CD4-positive, CD25-positive, alpha-beta regulatory T cell (primary cell): Measurements from ENCODE around the gene ANXA2. TPM values are rescaled to one million over a fixed set of nuclear protein-coding genes. Genes with fewer than 3 reads are reported as not detected.
"Not testable (repeated sequence)": the region's sequence is repeated elsewhere in the genome, so short reads cannot be mapped to it uniquely, and the experiment has no call there.

Experiments
- ATAC-seq, 2 donors: fragments of 150-1000 bp; cut with Tn5 transposase; one replicate each; pipeline ENCODE4 v1.10.0; 2021; ENCODE audit warnings: low read depth in 2 of 2, moderate number of reproducible peaks in 2 of 2, moderate library complexity in 1 of 2
- DNase-seq, 3 donors: peaks; one replicate each; pipeline versions ENCODE4 v3.0.0 to v3.0.0-alpha.2; 2012 to 2022; ENCODE audit warnings: mixed read lengths in 1 of 3
- H3K27ac ChIP-seq: one replicate; pipeline ENCODE4 v1.7.0; 2013; ENCODE audit warnings: mild to moderate bottlenecking, low read length; ENCODE audit not compliant: insufficient read depth, poor library complexity, severe bottlenecking
- H3K27me3 ChIP-seq: one replicate; pipeline ENCODE4 v1.7.0; 2013; ENCODE audit warnings: low read length; ENCODE audit not compliant: control insufficient read depth, insufficient read depth
- H3K36me3 ChIP-seq: one replicate; pipeline ENCODE4 v1.7.0; 2013; ENCODE audit warnings: mild to moderate bottlenecking, low read length, moderate library complexity; ENCODE audit not compliant: control insufficient read depth, insufficient read depth
- H3K4me1 ChIP-seq: 2 replicates; pipeline ENCODE4 v1.7.0; 2013; ENCODE audit warnings: mild to moderate bottlenecking, low read length; ENCODE audit not compliant: insufficient read depth, control insufficient read depth, poor library complexity, severe bottlenecking
- H3K4me3 ChIP-seq: one replicate; pipeline ENCODE4 v1.7.0; 2013; ENCODE audit warnings: low read depth, mild to moderate bottlenecking, low read length, moderate library complexity
- H3K9me3 ChIP-seq, 2 experiments: 1 replicate in 1 of 2; 2 replicates in 1 of 2; pipeline ENCODE4 v1.7.0; 2013; ENCODE audit warnings: low read length in 2 of 2, mild to moderate bottlenecking in 1 of 2, moderate library complexity in 1 of 2; ENCODE audit not compliant: control insufficient read depth in 2 of 2
- H3K27ac Mint-ChIP-seq, 3 donors: one replicate each; pipeline ENCODE4 v1.8.0; 2020 to 2022; ENCODE audit warnings: mild to moderate bottlenecking in 3 of 3, mixed read lengths in 3 of 3, moderate library complexity in 2 of 3
- H3K27me3 Mint-ChIP-seq: one replicate; pipeline ENCODE4 v1.8.0; 2022; ENCODE audit warnings: mild to moderate bottlenecking, mixed read lengths
- H3K36me3 Mint-ChIP-seq: one replicate; pipeline ENCODE4 v1.8.0; 2020; ENCODE audit warnings: mixed read lengths
- H3K4me1 Mint-ChIP-seq, 4 donors: one replicate each; pipeline ENCODE4 v1.8.0; 2020 to 2022; ENCODE audit warnings: mixed read lengths in 4 of 4, mild to moderate bottlenecking in 1 of 4
- H3K4me3 Mint-ChIP-seq, 4 donors: one replicate each; pipeline ENCODE4 v1.8.0; 2020 to 2022; ENCODE audit warnings: mild to moderate bottlenecking in 4 of 4, mixed read lengths in 4 of 4, moderate library complexity in 3 of 4
- H3K9me3 Mint-ChIP-seq, 7 donors: one replicate each; pipeline ENCODE4 v1.8.0; 2020 to 2022; ENCODE audit warnings: mixed read lengths in 7 of 7, mild to moderate bottlenecking in 3 of 7, moderate library complexity in 2 of 7
- polyA plus RNA-seq, 4 donors: library from polyadenylated mRNA; unstranded; fragments of 300-500 nt; fragmentation: Illumina TruSeq; gene quantifications; one replicate each; pipeline ENCODE4 v1.2.3, GENCODE V29; 2021
- total RNA-seq: library from RNA; stranded (reverse); gene quantifications from one replicate; pipeline ENCODE4 v1.2.3, GENCODE V29; 2022

ANXA2 gene
- total and polyA plus RNA-seq, 5 donors from 2014 or later = 261 to 1,236 (median 706) TPM

- Mint-ChIP-seq H3K4me3 (no peak overlapping the region), H3K36me3 (peaks cover 4% of the 10 kb centered on the region), H3K27ac (no peak overlapping the region), H3K9me3 (peaks cover 0 to 2% (median 0%) of the 10 kb centered on the region in 7 donors), H3K27me3 (no peaks in the 10 kb centered on the region), H3K4me1 (peaks cover 0 to 4% (median 1%) of the 10 kb centered on the region in 4 donors)
- ATAC-seq (no peak), DNase-seq (no peak)
- H3K27ac ChIP-seq = no peak overlapping the region
- peaks cover 8% of the 10 kb centered on the region for H3K36me3 ChIP-seq
- no peak overlapping the region for H3K4me3 ChIP-seq
- H3K27me3 ChIP-seq = no peaks in the 10 kb centered on the region
- H3K4me1 ChIP-seq = no peaks in the 10 kb centered on the region
- no peaks in the 10 kb centered on the region for H3K9me3 ChIP-seq
Measured at GRCh38 chr15:60417112-60417511, 19.3 kb upstream of the ANXA2 start.

- ATAC-seq = no peak
- H3K27ac Mint-ChIP-seq = no peak overlapping the region
- peaks cover 0 to 2% (median 0%) of the 10 kb centered on the region in 7 donors for H3K9me3 Mint-ChIP-seq
Measured at GRCh38 chr15:60416484-60416883, 18.7 kb upstream of the ANXA2 start.

GRCh38 chr15:60414016-60414682 lies 16.4 kb upstream of the ANXA2 start:
- no peak overlapping the region for H3K4me3 ChIP-seq
- Mint-ChIP-seq H3K27ac (peak overlapping the region in 1 of 3 donors; percentile 9), H3K36me3 (peaks cover 4% of the 10 kb centered on the region), H3K4me1 (peaks cover 0 to 2% (median under 1%) of the 10 kb centered on the region in 4 donors), H3K9me3 (no peaks in the 10 kb centered on the region), H3K4me3 (no peak overlapping the region), H3K27me3 (no peaks in the 10 kb centered on the region)
- peaks cover 1% of the 10 kb centered on the region for H3K4me1 ChIP-seq
- no peaks in the 10 kb centered on the region for H3K27me3 ChIP-seq
- no peak for ATAC-seq
- no peak overlapping the region for H3K27ac ChIP-seq
- no peaks in the 10 kb centered on the region for H3K36me3 ChIP-seq
- no peaks in the 10 kb centered on the region for H3K9me3 ChIP-seq
- DNase-seq = no peak

More at GRCh38 chr15:60416484-60416883, 18.7 kb upstream of the ANXA2 start:
- no peak overlapping the region for H3K4me3 ChIP-seq
- H3K9me3 ChIP-seq = no peaks in the 10 kb centered on the region
- H3K27me3 ChIP-seq = no peaks in the 10 kb centered on the region
- Mint-ChIP-seq H3K4me3 (no peak overlapping the region), H3K4me1 (peaks cover 0 to 4% (median 1%) of the 10 kb centered on the region in 4 donors), H3K36me3 (peaks cover 4% of the 10 kb centered on the region), H3K27me3 (no peaks in the 10 kb centered on the region)
- no peak overlapping the region for H3K27ac ChIP-seq
- H3K36me3 ChIP-seq = peaks cover 7% of the 10 kb centered on the region
- DNase-seq = no peak
- H3K4me1 ChIP-seq = no peaks in the 10 kb centered on the region

- no peak for DNase-seq
- H3K4me3 ChIP-seq = no peak overlapping the region
- ATAC-seq = no peak
- peaks cover 4% of the 10 kb centered on the region for H3K36me3 Mint-ChIP-seq
- H3K36me3 ChIP-seq = no peaks in the 10 kb centered on the region
- peaks cover 9% of the 10 kb centered on the region for H3K4me1 ChIP-seq
- H3K27me3 Mint-ChIP-seq = no peaks in the 10 kb centered on the region
- no peak overlapping the region for H3K27ac ChIP-seq
- H3K9me3 Mint-ChIP-seq = no peaks in the 10 kb centered on the region
- no peaks in the 10 kb centered on the region for H3K27me3 ChIP-seq
- no peak overlapping the region for H3K4me3 Mint-ChIP-seq
- H3K9me3 ChIP-seq = no peaks in the 10 kb centered on the region
- peak overlapping the region in 1 of 3 donors; percentile 41 for H3K27ac Mint-ChIP-seq
- H3K4me1 Mint-ChIP-seq = peaks cover 5 to 9% (median 7%) of the 10 kb centered on the region in 4 donors
Measured at GRCh38 chr15:60413231-60413824, 15.5 kb upstream of the ANXA2 start.

- H3K27me3 Mint-ChIP-seq, H3K4me3 Mint-ChIP-seq, DNase-seq, H3K27me3 ChIP-seq, ATAC-seq, H3K36me3 Mint-ChIP-seq, H3K27ac ChIP-seq, H3K9me3 ChIP-seq, H3K4me3 ChIP-seq, H3K36me3 ChIP-seq, H3K9me3 Mint-ChIP-seq: not testable (repeated sequence)
- peaks cover 8 to 14% (median 10%) of the 10 kb centered on the region in 4 donors for H3K4me1 Mint-ChIP-seq
- H3K27ac Mint-ChIP-seq = peak overlapping the region in 1 of 3 donors; percentile 41
- H3K4me1 ChIP-seq = peaks cover 13% of the 10 kb centered on the region
Measured at GRCh38 chr15:60412807-60413206, 15.0 kb upstream of the ANXA2 start.

- Mint-ChIP-seq H3K4me1 (peaks cover 8 to 17% (median 10%) of the 10 kb centered on the region in 4 donors), H3K9me3 (no peaks in the 10 kb centered on the region), H3K27ac (peak overlapping the region in 1 of 3 donors; percentile 26), H3K27me3 (no peaks in the 10 kb centered on the region), H3K4me3 (no peak overlapping the region), H3K36me3 (no peaks in the 10 kb centered on the region)
- Histone ChIP-seq H3K27me3 (no peaks in the 10 kb centered on the region), H3K36me3 (no peaks in the 10 kb centered on the region), H3K9me3 (no peaks in the 10 kb centered on the region), H3K27ac (no peak overlapping the region), H3K4me3 (no peak overlapping the region), H3K4me1 (peaks cover 13% of the 10 kb centered on the region)
- ATAC-seq (no peak), DNase-seq (no peak)
Measured at GRCh38 chr15:60411774-60412425, 14.1 kb upstream of the ANXA2 start.

- H3K36me3 ChIP-seq, H3K4me3 ChIP-seq, H3K4me3 Mint-ChIP-seq, H3K27me3 Mint-ChIP-seq, H3K9me3 ChIP-seq, H3K27ac ChIP-seq, H3K27ac Mint-ChIP-seq, DNase-seq, H3K36me3 Mint-ChIP-seq, ATAC-seq, H3K27me3 ChIP-seq, H3K9me3 Mint-ChIP-seq: not testable (repeated sequence)
- H3K4me1 ChIP-seq = peaks cover 13% of the 10 kb centered on the region
- H3K4me1 Mint-ChIP-seq = peaks cover 8 to 22% (median 10%) of the 10 kb centered on the region in 4 donors
Measured at GRCh38 chr15:60410350-60410749, 12.6 kb upstream of the ANXA2 start.
